Measurements from ENCODE around the gene FBXL4.

GRCh38 chr6:98974309-98974708, 26.6 kb upstream of the FBXL4 start:
- no peak for TF ChIP-seq TAF1 (IDR thresholded peaks at IDR 0.05; ENCODE audit: borderline replicate concordance, insufficient read depth, low read length)
- TF ChIP-seq REST (IDR thresholded peaks at IDR 0.05; ENCODE audit: insufficient read depth in 1 of 2, low read depth in 2 of 2, low read length in 2 of 2) = no peak
- no peak for TF ChIP-seq POLR2AphosphoS5 (IDR thresholded peaks at IDR 0.05; ENCODE audit: low read depth, low read length)

Measured in PFSK-1 (cell line).